Fibroblast of lung (primary cell): ENCODE measurements around the gene ANKRD45.

Source experiments
- CTCF ChIP-seq, 2 donors: IDR thresholded peaks in 1 of 2; conservative IDR thresholded peaks in 1 of 2; 1 replicate in 1 of 2; 2 replicates in 1 of 2; pipeline ENCODE4 v1.5.1; 2011 to 2012; ENCODE audit warnings: low read length in 2 of 2, control low read depth in 1 of 2, inconsistent platforms in 1 of 2, low read depth in 1 of 2, mild to moderate bottlenecking in 1 of 2
- EZH2 ChIP-seq: IDR thresholded peaks from 2 replicates; pipeline ENCODE4 v1.5.1; 2012; ENCODE audit warnings: low read length, control low read depth, mild to moderate bottlenecking; ENCODE audit errors: missing control alignments

- TF ChIP-seq CTCF (conservative IDR thresholded peaks at IDR 0.05 in 1 of 2, IDR thresholded peaks at IDR 0.05 in 1 of 2; ENCODE audit: low read depth in 1 of 2, low read length in 2 of 2) = no peak
- TF ChIP-seq EZH2 = no peak
Measured at GRCh38 chr1:173705117-173705516, 35.5 kb upstream of the ANKRD45 start.
